ENCODE results near the gene WIPF2. TPM values are rescaled to one million over a fixed set of nuclear protein-coding genes. Genes with fewer than 3 reads are reported as not detected.
"Not testable (repeated sequence)": the region's sequence is repeated elsewhere in the genome, so short reads cannot be mapped to it uniquely, and the experiment has no call there.

Gene WIPF2
- total RNA-seq, 1 donor from 2014 or later, result 13.3 TPM

DNA sequence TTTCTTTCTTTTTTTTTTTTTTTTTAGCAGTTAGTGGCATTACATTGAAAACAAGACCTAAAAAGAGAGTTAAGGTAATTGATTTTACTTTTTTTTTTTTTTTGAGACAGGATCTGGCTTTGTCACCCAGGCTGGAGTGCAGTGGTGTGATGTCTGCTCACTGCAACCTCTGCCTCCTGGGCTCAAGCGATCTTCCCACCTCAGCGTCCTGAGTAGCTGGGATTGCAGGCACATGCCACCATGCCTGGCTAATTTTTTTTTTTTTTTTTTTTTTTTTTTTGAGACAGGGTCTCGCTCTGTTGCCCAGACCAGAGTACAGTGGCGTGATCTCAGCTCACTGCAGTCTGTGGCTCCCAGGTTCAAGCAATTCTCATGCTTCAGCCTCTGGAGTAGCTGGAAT is 12.8 kb downstream of the WIPF2 start:
- intact Hi-C loops (cut with DNase I); DNase-seq (ENCODE audit: low spot score): not testable (repeated sequence)

DNA sequence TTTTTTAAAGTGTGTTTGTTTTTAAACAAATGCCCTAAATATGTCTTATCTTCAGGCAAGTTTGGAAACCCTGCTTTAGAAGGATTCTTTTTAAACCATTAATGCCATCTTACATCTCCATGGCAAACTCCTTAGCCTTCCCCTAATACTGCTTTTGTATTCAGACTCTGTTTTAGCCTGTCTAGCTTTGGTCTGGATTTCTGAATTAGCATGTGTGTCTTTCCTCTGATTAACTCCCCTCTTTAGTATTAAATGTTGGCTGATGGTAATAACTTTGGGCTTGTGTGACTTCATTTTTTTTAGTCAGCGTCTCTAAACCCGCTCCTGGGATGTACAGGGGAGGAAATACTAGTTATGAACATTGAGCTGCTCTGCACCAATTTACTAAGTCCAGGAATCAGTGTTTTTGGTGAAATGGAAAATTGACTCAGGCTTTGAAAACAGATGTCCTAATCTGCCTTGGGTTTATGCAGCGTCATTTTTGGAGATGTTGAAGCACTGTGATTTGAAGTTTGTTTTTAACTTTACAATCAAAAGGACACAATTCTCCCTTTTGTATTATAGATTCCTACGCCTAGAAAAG is 22.2 kb downstream of the WIPF2 start:
- DNase-seq (ENCODE audit: low spot score), result no peak
- intact Hi-C loops (cut with DNase I), result no loop called here

DNA sequence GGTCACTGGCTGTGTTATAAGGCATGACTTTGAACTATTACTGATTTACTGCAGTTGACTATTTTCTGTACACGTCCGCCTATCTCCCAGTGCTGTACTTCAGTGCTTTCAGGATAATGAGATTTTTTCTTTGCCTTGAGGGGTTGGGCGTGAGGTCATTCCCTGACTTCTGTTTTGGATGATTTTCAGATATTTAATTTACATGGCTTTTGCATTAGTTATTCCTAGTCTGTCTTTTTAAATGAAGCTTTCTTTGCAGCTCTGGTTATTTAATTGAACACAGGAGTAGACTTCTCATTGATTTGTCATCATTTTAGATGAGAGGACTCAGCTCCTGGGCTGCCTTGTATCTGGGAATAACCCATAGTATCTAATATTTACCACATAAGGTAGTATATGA is 23.7 kb downstream of the WIPF2 start:
- intact Hi-C loops (cut with DNase I), result no loop called here
- DNase-seq (ENCODE audit: low spot score), result no peak

- intact Hi-C loops (cut with DNase I), result no loop called here
- DNase-seq (ENCODE audit: low spot score), result no peak
Measured at GRCh38 chr17:40243761-40244160, 24.7 kb downstream of the WIPF2 start.

DNA sequence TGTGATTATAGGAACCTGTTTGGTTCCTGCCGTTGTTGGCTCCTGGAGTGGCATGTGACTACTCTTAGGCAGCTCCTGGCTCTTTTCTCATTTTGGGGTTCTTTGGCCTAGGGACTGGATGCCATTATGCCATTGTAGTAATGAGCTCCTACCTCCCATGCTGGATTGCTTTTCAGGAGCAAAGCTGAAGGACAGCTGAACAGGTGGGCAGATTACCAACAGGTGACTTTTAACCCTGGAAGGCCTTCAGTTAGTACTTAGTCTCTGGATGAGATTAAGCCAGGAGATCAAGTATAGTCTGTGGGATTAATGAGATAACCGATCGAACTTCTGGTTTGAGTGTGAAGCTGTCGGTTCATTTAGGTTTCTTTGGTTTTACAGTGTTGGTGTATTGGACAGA is 25.2 kb downstream of the WIPF2 start:
- intact Hi-C loops (cut with DNase I), result no loop called here
- no peak for DNase-seq (ENCODE audit: low spot score)

GRCh38 chr17:40247926-40248495 is 28.9 kb downstream of the WIPF2 start:
- no peak for DNase-seq (ENCODE audit: low spot score)
- intact Hi-C loops (cut with DNase I), result no loop called here

- intact Hi-C loops (cut with DNase I), result no loop called here
- DNase-seq (ENCODE audit: low spot score), result no peak
Measured at GRCh38 chr17:40248507-40248906, 29.4 kb downstream of the WIPF2 start.

DNA sequence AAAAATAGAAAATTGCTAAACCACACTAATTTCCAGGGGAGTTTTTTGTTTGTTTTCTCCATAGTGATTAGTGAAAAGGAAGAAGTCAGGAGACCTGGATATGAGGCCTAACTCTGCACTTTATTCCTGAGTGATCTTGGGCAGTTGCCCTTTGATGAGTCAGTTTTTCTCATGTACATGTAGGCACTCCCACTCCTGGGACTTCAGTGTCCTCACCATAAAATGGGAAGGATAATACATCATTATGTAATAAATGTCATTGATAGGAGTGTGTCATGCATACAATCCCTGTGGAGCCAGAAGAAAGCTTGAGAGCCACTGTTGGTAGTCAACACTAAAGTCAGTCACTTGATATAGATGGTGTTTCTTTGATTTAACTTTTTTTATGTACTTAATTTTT is 32.5 kb downstream of the WIPF2 start:
- no peak for DNase-seq (ENCODE audit: low spot score)
- intact Hi-C loops (cut with DNase I), result no loop called here

GRCh38 chr17:40253565-40253964 is 34.5 kb downstream of the WIPF2 start:
- intact Hi-C loops (cut with DNase I), result no loop called here
- no peak for DNase-seq (ENCODE audit: low spot score)

DNA sequence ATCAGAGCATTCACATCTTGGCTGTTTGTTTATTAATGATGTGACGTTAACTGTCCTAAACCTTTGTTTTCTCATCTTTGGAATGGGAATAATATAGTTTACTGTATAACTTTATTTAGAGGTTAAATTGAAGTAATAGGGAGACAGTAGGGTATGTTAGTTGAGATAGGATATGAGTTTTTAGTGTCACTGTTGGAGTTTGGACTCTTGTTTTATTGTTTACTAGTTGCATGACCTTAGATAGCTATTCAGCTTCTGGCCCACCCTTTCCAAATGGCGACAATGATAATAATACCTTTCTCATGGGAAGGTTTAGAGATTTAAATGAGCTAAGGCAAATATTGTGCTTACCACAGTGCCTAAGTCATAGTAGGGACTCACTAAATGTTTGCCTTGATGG is 40.4 kb downstream of the WIPF2 start:
- intact Hi-C loops (cut with DNase I), result no loop called here

GRCh38 chr17:40260528-40260927 is 41.4 kb downstream of the WIPF2 start:
- intact Hi-C loops (cut with DNase I), result no loop called here
- DNase-seq (ENCODE audit: low spot score), result no peak

More for the DNA sequence above, 40.4 kb downstream of the WIPF2 start:
- no peak for DNase-seq (ENCODE audit: low spot score)

- DNase-seq (ENCODE audit: low spot score), result no peak
- intact Hi-C loops (cut with DNase I), result no loop called here
Measured at GRCh38 chr17:40264458-40265185, 45.5 kb downstream of the WIPF2 start.

DNA sequence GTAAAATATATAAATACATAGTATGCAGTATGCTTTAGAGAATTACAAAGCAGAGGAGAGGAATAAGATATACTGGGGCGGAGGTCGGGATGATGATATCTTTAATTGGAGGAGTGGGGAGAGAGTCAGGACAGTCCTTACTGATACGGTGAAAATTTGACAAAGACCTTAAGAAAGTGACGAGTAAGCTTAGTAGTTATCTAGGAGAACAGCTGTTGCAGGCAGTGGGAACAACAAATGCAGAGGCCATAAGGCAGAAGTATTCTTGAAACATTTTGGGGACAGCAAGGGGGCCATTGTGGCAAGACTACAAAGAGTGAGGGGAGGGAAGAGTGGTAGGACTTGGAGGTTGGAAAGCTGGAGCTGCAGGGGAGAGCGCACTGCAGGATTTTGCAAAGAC is 46.2 kb downstream of the WIPF2 start:
- intact Hi-C loops (cut with DNase I), result no loop called here

DNA sequence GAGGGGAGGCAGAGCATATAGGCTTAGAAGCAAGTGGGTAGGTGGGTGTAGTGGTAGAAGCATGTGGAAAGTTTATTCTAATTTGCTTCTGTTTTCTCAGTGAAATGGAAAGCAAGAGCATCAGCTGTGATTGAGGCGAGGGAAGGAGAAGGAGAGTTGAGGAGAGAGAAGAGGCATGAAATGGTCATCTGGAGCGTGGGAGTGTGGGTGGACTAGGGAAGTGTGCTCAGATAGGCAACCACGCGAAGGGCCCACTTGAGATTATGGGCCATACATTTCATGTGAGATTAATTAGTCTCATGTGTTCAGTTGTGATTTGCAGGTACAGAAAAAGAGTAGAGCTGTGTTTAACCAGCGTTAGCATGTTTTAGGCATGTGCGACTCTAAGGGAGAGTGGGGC is 47.8 kb downstream of the WIPF2 start:
- no peak for DNase-seq (ENCODE audit: low spot score)
- intact Hi-C loops (cut with DNase I), result no loop called here

More for the DNA sequence above, 46.2 kb downstream of the WIPF2 start:
- no peak for DNase-seq (ENCODE audit: low spot score)

GRCh38 chr17:40268141-40268712 is 49.1 kb downstream of the WIPF2 start:
- intact Hi-C loops (cut with DNase I), result no loop called here

GRCh38 chr17:40278414-40278813 is 59.3 kb downstream of the WIPF2 start:
- DNase-seq (ENCODE audit: low spot score), result no peak
- intact Hi-C loops (cut with DNase I), result no loop called here

More at GRCh38 chr17:40268141-40268712, 49.1 kb downstream of the WIPF2 start:
- no peak for DNase-seq (ENCODE audit: low spot score)

DNA sequence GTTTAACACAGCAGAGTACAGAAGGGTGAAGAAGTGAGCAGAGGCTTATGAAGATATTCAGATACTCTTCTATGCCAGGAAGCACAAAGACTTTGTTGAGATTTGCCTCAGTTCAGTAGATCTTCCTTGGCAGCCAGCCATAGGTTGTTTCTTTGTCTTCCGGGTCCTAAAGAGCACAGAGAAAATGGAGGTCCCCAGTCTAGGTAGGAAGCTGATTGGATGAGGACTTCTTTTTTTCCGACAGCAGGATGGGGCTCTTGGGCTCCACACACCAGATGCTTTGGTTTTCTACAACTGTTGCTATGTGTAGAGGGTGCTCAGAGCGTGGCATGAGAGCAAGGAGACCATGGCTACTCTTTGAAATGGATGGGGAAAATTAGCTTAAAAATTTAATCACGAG is 60.3 kb downstream of the WIPF2 start:
- no peak for DNase-seq (ENCODE audit: low spot score)
- intact Hi-C loops (cut with DNase I), result no loop called here

GRCh38 chr17:40281663-40282062 is 62.6 kb downstream of the WIPF2 start:
- no peak for DNase-seq (ENCODE audit: low spot score)
- intact Hi-C loops (cut with DNase I), result no loop called here

- no peak for DNase-seq (ENCODE audit: low spot score)
- intact Hi-C loops (cut with DNase I), result no loop called here
Measured at GRCh38 chr17:40283662-40284061, 64.6 kb downstream of the WIPF2 start.

- peak; percentile 20 for DNase-seq (ENCODE audit: low spot score)
- intact Hi-C loops (cut with DNase I), result no loop called here
Measured at GRCh38 chr17:40284085-40284713, 65.1 kb downstream of the WIPF2 start.
